Ishikawa (cell line): ENCODE data around the gene SUGP1.

ENCODE experiments used
- CEBPB ChIP-seq: IDR thresholded peaks from 2 replicates; pipeline ENCODE4 v1.6.1; 2012
- CREB1 ChIP-seq: IDR thresholded peaks from 2 replicates; pipeline ENCODE4 v1.6.1; 2012; ENCODE audit warnings: low read depth
- EGR1 ChIP-seq: IDR thresholded peaks from 2 replicates; pipeline ENCODE4 v1.6.1; 2012
- EP300 ChIP-seq: IDR thresholded peaks from 2 replicates; pipeline ENCODE4 v1.6.1; 2012; ENCODE audit warnings: borderline replicate concordance
- FOXM1 ChIP-seq: IDR thresholded peaks from 2 replicates; pipeline ENCODE4 v1.6.1; 2012; ENCODE audit warnings: low read depth, borderline replicate concordance
- NFIC ChIP-seq: IDR thresholded peaks from 2 replicates; pipeline ENCODE4 v1.6.1; 2012
- RAD21 ChIP-seq: IDR thresholded peaks from 2 replicates; pipeline ENCODE4 v1.6.1; 2012; ENCODE audit warnings: low read depth
- TAF1 ChIP-seq: IDR thresholded peaks from 2 replicates; pipeline ENCODE4 v1.6.1; 2012; ENCODE audit warnings: low read depth, mild to moderate bottlenecking
- TCF12 ChIP-seq: IDR thresholded peaks from 2 replicates; pipeline ENCODE4 v1.6.1; 2012; ENCODE audit warnings: low read depth
- TEAD4 ChIP-seq: IDR thresholded peaks from 2 replicates; pipeline ENCODE4 v1.6.1; 2012
- YY1 ChIP-seq: IDR thresholded peaks from 2 replicates; pipeline ENCODE4 v1.6.1; 2012; ENCODE audit warnings: low read depth
- ZBTB7A ChIP-seq: IDR thresholded peaks from 2 replicates; pipeline ENCODE4 v1.6.1; 2012; ENCODE audit warnings: low read depth
- TF ChIP-seq, protein P1 (sequence below): IDR thresholded peaks from 2 replicates; pipeline ENCODE4 v1.6.1; 2012
- TF ChIP-seq, protein P2 (sequence below): IDR thresholded peaks from 2 replicates; pipeline ENCODE4 v1.6.1; 2012; ENCODE audit warnings: low read depth, mild to moderate bottlenecking
- TF ChIP-seq, protein P3 (sequence below): IDR thresholded peaks from 2 replicates; pipeline ENCODE4 v1.6.1; 2012

SUGP1 gene

DNA sequence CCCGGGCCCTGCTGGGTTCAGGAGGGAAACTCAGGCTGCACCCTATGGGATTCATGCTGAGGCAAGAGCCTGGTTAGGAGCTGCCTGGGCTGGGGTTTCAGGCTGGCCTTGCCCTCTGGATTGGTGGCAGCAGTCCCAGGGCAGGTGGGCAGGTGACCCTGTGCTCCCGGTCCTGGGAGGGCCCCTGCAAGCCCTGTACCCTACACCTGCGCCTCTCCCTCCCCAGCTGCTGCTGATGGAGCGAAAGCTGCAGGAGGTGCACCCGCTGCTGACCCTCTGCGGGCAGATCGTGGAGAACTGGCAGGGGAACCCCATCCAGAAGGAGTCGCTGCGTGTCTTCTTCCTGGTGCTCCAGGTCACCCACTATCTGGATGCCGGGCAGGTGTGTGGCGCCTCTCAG lies 20.7 kb upstream of the SUGP1 start:
- TF ChIP-seq NFIC (no peak), YY1 (no peak)

DNA sequence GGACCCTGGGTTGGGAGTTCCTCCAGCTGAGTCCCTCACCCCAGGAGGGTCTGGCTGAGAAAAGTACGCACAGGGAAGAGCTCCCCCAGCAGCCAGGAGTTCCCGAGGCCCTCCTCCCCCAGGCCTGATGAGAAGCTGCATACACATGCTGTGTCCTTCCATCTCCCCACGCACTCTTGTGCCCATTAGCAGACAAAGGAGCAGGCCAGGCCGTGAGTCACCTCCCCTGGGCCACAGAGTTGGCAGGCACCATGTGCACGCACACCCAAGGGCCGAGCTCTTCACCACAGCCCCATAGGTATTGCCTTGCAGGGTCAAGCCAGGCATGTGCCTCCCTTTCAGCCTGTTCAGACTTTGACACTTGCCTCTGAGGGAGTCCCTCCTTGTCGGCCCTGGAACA lies 17.8 kb upstream of the SUGP1 start:
- no peak for TF ChIP-seq EGR1
- no peak for TF ChIP-seq CEBPB
- no peak for TF ChIP-seq TAF1
- TF ChIP-seq NFIC = no peak

DNA sequence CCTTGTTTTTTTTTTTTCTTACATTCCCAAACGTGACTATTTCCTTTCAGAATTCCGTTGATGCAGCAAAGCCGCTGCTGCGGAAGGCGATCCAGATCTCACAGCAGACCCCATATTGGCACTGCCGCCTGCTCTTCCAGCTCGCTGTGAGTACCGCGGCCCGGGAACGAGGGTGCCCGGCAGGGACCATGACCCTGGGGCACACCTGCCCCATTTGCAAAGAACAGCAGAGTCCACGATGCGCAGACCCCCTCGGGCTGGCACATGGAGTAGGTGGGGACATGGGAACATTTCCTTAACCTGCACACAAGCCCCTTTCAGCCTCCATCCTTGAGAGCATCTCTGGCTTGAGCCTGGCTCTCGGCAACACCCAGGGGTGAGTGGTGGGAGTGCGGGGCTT lies 16.8 kb upstream of the SUGP1 start:
- TF ChIP-seq RAD21 (no peak), NFIC (no peak), EP300 (no peak), EGR1 (no peak), TAF1 (no peak), TCF12 (no peak), CEBPB (no peak), TEAD4 (no peak), ZBTB7A (no peak), CREB1 (no peak)
- TF ChIP-seq, protein P1, sequence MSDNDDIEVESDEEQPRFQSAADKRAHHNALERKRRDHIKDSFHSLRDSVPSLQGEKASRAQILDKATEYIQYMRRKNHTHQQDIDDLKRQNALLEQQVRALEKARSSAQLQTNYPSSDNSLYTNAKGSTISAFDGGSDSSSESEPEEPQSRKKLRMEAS = no peak
- TF ChIP-seq, protein P2, sequence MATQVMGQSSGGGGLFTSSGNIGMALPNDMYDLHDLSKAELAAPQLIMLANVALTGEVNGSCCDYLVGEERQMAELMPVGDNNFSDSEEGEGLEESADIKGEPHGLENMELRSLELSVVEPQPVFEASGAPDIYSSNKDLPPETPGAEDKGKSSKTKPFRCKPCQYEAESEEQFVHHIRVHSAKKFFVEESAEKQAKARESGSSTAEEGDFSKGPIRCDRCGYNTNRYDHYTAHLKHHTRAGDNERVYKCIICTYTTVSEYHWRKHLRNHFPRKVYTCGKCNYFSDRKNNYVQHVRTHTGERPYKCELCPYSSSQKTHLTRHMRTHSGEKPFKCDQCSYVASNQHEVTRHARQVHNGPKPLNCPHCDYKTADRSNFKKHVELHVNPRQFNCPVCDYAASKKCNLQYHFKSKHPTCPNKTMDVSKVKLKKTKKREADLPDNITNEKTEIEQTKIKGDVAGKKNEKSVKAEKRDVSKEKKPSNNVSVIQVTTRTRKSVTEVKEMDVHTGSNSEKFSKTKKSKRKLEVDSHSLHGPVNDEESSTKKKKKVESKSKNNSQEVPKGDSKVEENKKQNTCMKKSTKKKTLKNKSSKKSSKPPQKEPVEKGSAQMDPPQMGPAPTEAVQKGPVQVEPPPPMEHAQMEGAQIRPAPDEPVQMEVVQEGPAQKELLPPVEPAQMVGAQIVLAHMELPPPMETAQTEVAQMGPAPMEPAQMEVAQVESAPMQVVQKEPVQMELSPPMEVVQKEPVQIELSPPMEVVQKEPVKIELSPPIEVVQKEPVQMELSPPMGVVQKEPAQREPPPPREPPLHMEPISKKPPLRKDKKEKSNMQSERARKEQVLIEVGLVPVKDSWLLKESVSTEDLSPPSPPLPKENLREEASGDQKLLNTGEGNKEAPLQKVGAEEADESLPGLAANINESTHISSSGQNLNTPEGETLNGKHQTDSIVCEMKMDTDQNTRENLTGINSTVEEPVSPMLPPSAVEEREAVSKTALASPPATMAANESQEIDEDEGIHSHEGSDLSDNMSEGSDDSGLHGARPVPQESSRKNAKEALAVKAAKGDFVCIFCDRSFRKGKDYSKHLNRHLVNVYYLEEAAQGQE = no peak
- TF ChIP-seq, protein P3, sequence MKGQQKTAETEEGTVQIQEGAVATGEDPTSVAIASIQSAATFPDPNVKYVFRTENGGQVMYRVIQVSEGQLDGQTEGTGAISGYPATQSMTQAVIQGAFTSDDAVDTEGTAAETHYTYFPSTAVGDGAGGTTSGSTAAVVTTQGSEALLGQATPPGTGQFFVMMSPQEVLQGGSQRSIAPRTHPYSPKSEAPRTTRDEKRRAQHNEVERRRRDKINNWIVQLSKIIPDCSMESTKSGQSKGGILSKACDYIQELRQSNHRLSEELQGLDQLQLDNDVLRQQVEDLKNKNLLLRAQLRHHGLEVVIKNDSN = no peak

DNA sequence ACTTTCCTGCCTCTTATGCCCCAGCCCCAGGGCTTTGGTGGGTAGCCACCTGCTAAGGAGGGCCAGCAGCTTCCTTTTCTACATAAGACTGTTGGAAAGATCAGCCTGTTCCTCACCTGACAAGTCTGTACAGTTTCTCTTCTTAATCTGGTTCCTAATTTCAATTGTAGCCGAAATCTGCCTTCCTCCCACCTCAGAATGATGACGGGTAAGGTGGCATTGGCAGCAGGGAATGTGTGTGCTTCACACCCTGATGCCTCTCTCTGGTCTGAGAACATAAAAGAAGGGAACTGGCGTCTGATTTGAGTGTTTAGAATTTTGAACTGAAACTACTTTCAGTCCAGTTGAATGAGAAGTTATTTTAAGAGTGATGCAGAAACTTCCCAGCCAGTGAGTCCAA lies 16.3 kb upstream of the SUGP1 start:
- TF ChIP-seq TAF1 (no peak), ZBTB7A (no peak), YY1 (no peak), RAD21 (no peak), TEAD4 (no peak), EGR1 (no peak), CREB1 (no peak), CEBPB (no peak), NFIC (no peak), TCF12 (no peak), EP300 (no peak), FOXM1 (no peak)
- TF ChIP-seq, protein P2 = no peak
- TF ChIP-seq, protein P3 = no peak
- TF ChIP-seq, protein P1 = no peak

DNA sequence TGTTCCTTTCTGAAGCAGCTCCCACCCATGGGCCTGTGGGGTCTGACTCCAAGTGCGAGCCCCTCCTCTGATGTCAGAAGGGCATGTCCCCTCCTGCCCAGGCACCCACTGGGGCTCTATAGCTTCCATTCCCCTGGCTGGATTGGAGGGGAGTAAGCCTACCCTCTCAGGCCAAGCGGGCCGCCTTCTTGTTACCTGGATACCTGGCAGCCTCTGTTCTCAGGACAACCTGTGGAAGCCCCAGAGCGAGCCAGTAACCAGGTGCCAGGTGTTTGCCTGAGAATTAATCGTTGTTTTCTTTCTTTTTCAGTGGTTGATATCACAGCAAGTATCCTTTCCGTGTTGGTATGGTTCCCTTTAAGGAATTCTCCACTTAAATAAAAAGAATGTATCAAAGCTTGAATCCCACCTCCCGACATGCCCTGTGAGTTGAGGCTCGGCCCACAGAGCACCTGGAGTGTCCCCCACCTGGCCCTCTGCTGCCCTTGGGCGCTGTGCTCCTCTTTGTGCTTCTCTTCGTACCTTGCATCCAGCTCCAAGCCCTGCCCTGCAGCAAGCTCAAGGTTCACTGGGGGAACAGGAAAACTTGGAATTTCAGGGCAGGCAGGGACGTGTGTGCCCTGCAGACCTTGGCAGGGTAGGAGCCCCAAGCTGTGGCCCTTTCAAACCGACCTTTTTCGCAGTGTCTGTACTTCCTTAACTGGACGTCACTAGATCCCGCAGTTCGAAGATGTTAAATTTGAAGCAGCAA lies 15.3 kb upstream of the SUGP1 start:
- TF ChIP-seq RAD21 = no peak
- TF ChIP-seq CREB1 = no peak
- TF ChIP-seq NFIC = no peak
- TF ChIP-seq, protein P2 = no peak
- TF ChIP-seq, protein P3 = no peak
- TF ChIP-seq TCF12 = no peak
- no peak for TF ChIP-seq TEAD4
- TF ChIP-seq FOXM1 = no peak
- no peak for TF ChIP-seq ZBTB7A
- no peak for TF ChIP-seq CEBPB
